SKM-1 (cell line): ENCODE data around the gene CACHD1.

Experiments
- DNase-seq: peaks from one replicate; lab custom pipeline; 2025; ENCODE audit not compliant: unreplicated experiment; lab: John Stamatoyannopoulos, UW

CACHD1 gene

GRCh38 chr1:64472805-64473204 lies 2.9 kb downstream of the CACHD1 start:
- DNase-seq: no peak

- no peak for DNase-seq
These were observed 3.4 kb downstream of the CACHD1 start for GRCh38 chr1:64473367-64473766.

GRCh38 chr1:64474133-64474532 lies 4.2 kb downstream of the CACHD1 start:
- DNase-seq: no peak

GRCh38 chr1:64474665-64475439 lies 4.9 kb downstream of the CACHD1 start:
- no peak for DNase-seq

GRCh38 chr1:64476251-64476952 lies 6.5 kb downstream of the CACHD1 start:
- no peak for DNase-seq

- DNase-seq: no peak
These were observed 8.9 kb downstream of the CACHD1 start for GRCh38 chr1:64478594-64479470.

- no peak for DNase-seq
These were observed 9.9 kb downstream of the CACHD1 start for GRCh38 chr1:64479874-64480273.

- no peak for DNase-seq
These were observed 11.3 kb downstream of the CACHD1 start for GRCh38 chr1:64480999-64481772.

GRCh38 chr1:64482128-64482527 lies 12.2 kb downstream of the CACHD1 start:
- no peak for DNase-seq

GRCh38 chr1:64482720-64483119 lies 12.8 kb downstream of the CACHD1 start:
- no peak for DNase-seq

GRCh38 chr1:64483731-64484414 lies 13.9 kb downstream of the CACHD1 start:
- no peak for DNase-seq

GRCh38 chr1:64484651-64485050 lies 14.7 kb downstream of the CACHD1 start:
- DNase-seq: no peak

GRCh38 chr1:64486193-64486592 lies 16.3 kb downstream of the CACHD1 start:
- no peak for DNase-seq

- DNase-seq: no peak
These were observed 17.1 kb downstream of the CACHD1 start for GRCh38 chr1:64487061-64487460.

GRCh38 chr1:64488862-64489261 lies 18.9 kb downstream of the CACHD1 start:
- DNase-seq: no peak

- no peak for DNase-seq
These were observed 19.8 kb downstream of the CACHD1 start for GRCh38 chr1:64489707-64490106.

GRCh38 chr1:64490213-64490818 lies 20.4 kb downstream of the CACHD1 start:
- DNase-seq: no peak

GRCh38 chr1:64492424-64492823 lies 22.5 kb downstream of the CACHD1 start:
- DNase-seq: no peak

- DNase-seq: no peak
These were observed 23.9 kb downstream of the CACHD1 start for GRCh38 chr1:64493831-64494230.

GRCh38 chr1:64494659-64495058 lies 24.7 kb downstream of the CACHD1 start:
- DNase-seq: no peak
